Measurements from ENCODE around the gene VPS51.

VPS51 gene

GRCh38 chr11:65160643-65161042 is 64.6 kb downstream of the VPS51 start:
- in situ Hi-C loops (cut with MboI; ENCODE audit: low sequenced_read_pairs) = no loop called here
